H9 (cell line): ENCODE results near the gene UBE2D1. TPM values are rescaled to one million over a fixed set of nuclear protein-coding genes. Genes with fewer than 3 reads are reported as not detected.
A peak's percentile ranks its signal among the peaks of the same experiment; 100 is the strongest.

Source experiments
- DNase-seq: peaks from one replicate; pipeline ENCODE4 v3.0.0-alpha.2; 2017
- H2AFZ ChIP-seq: one replicate; pipeline ENCODE4 v1.6.1; 2013; ENCODE audit warnings: mild to moderate bottlenecking, low read length, control low read depth, moderate library complexity
- H2AK5ac ChIP-seq: 2 replicates; pipeline ENCODE4 v1.6.1; 2013; ENCODE audit warnings: low read length, control low read depth, mixed read lengths; ENCODE audit not compliant: insufficient read length
- H2BK120ac ChIP-seq: one replicate; pipeline ENCODE4 v1.6.1; 2013; ENCODE audit warnings: low read depth, mild to moderate bottlenecking, low read length, control low read depth, inconsistent platforms; ENCODE audit not compliant: poor library complexity, severe bottlenecking
- H2BK12ac ChIP-seq: 2 replicates; pipeline ENCODE4 v1.6.1; 2013; ENCODE audit warnings: low read length, control low read depth, mixed read lengths, low read depth; ENCODE audit not compliant: insufficient read length
- H2BK15ac ChIP-seq: 2 replicates; pipeline ENCODE4 v1.6.1; 2013; ENCODE audit warnings: low read depth, low read length, control low read depth
- H2BK20ac ChIP-seq: one replicate; pipeline ENCODE4 v1.6.1; 2013; ENCODE audit warnings: low read depth, mild to moderate bottlenecking, low read length, control low read depth, inconsistent platforms; ENCODE audit not compliant: poor library complexity, severe bottlenecking
- H2BK5ac ChIP-seq: 2 replicates; pipeline ENCODE4 v1.6.1; 2013; ENCODE audit warnings: low read length, control low read depth, mixed read lengths; ENCODE audit not compliant: insufficient read length
- H3K14ac ChIP-seq: 2 replicates; pipeline ENCODE4 v1.6.1; 2013; ENCODE audit warnings: low read length, control low read depth; ENCODE audit not compliant: insufficient read depth
- H3K18ac ChIP-seq: 2 replicates; pipeline ENCODE4 v1.6.1; 2013; ENCODE audit warnings: low read depth, mild to moderate bottlenecking, mixed read lengths, low read length, control low read depth; ENCODE audit not compliant: insufficient read length
- H3K23ac ChIP-seq: 2 replicates; pipeline ENCODE4 v1.6.1; 2013; ENCODE audit warnings: low read length, control low read depth, mixed read lengths, low read depth; ENCODE audit not compliant: insufficient read length
- H3K23me2 ChIP-seq: 2 replicates; pipeline ENCODE4 v1.6.1; 2013; ENCODE audit warnings: low read depth, mild to moderate bottlenecking, mixed read lengths, low read length, control low read depth; ENCODE audit not compliant: insufficient read length, poor library complexity, severe bottlenecking
- H3K27ac ChIP-seq: 2 replicates; pipeline ENCODE4 v1.5.1; 2013; ENCODE audit warnings: low read length, control low read depth, mixed read lengths, low read depth; ENCODE audit not compliant: insufficient read length
- H3K27me3 ChIP-seq: 2 replicates; pipeline ENCODE4 v1.6.1; 2013; ENCODE audit warnings: low read length, control low read depth, inconsistent platforms; ENCODE audit not compliant: insufficient read depth
- H3K4ac ChIP-seq: 2 replicates; pipeline ENCODE4 v1.6.1; 2013; ENCODE audit warnings: low read depth, mild to moderate bottlenecking, control low read depth, inconsistent platforms, low read length, moderate library complexity
- H3K4me1 ChIP-seq: 2 replicates; pipeline ENCODE4 v1.6.1; 2013; ENCODE audit warnings: low read length, control low read depth, inconsistent platforms; ENCODE audit not compliant: insufficient read depth
- H3K4me2 ChIP-seq: 2 replicates; pipeline ENCODE4 v1.6.1; 2013; ENCODE audit warnings: low read length, control low read depth, mixed read lengths; ENCODE audit not compliant: insufficient read length, insufficient read depth
- H3K56ac ChIP-seq: 2 replicates; pipeline ENCODE4 v1.6.1; 2013; ENCODE audit warnings: low read depth, mild to moderate bottlenecking, mixed read lengths, low read length, control low read depth; ENCODE audit not compliant: insufficient read length
- H3K79me1 ChIP-seq: 2 replicates; pipeline ENCODE4 v1.6.1; 2013; ENCODE audit warnings: low read depth, mild to moderate bottlenecking, moderate library complexity, low read length, control low read depth, inconsistent platforms; ENCODE audit not compliant: insufficient read depth, poor library complexity, severe bottlenecking
- H3K79me2 ChIP-seq: 2 replicates; pipeline ENCODE4 v1.6.1; 2013; ENCODE audit warnings: low read length, control low read depth, inconsistent platforms; ENCODE audit not compliant: insufficient read depth
- H3K9ac ChIP-seq: 2 replicates; pipeline ENCODE4 v1.6.1; 2013; ENCODE audit warnings: low read length, control low read depth, mixed read lengths; ENCODE audit not compliant: insufficient read length; ENCODE audit errors: extremely low read depth
- H3K9me3 ChIP-seq: one replicate; pipeline ENCODE4 v1.6.1; 2013; ENCODE audit warnings: low read depth, low read length, inconsistent platforms; ENCODE audit not compliant: control insufficient read depth
- H3T11ph ChIP-seq: one replicate; pipeline ENCODE4 v1.6.1; 2013; ENCODE audit warnings: mild to moderate bottlenecking, low read length, control low read depth, inconsistent platforms
- H4K20me1 ChIP-seq: one replicate; pipeline ENCODE4 v1.6.1; 2013; ENCODE audit not compliant: control insufficient read depth, insufficient read length, insufficient read depth
- H4K5ac ChIP-seq: 2 replicates; pipeline ENCODE4 v1.6.1; 2013; ENCODE audit warnings: low read depth, mild to moderate bottlenecking, mixed read lengths, low read length, control low read depth; ENCODE audit not compliant: insufficient read length
- H4K8ac ChIP-seq: replicated peaks from 2 replicates; pipeline ENCODE4 v1.6.1; 2013; ENCODE audit warnings: low read length, control low read depth, mixed read lengths, low read depth; ENCODE audit not compliant: insufficient read length
- H4K91ac ChIP-seq: 2 replicates; pipeline ENCODE4 v1.6.1; 2013; ENCODE audit warnings: low read depth, mild to moderate bottlenecking, moderate library complexity, mixed read lengths, low read length, control low read depth; ENCODE audit not compliant: insufficient read length
- H3K27ac Mint-ChIP-seq, 3 experiments: 2 replicates in 2 of 3; 3 replicates in 1 of 3; pipeline ENCODE4 v1.8.0; 2020 to 2021; ENCODE audit warnings: mixed read lengths in 3 of 3, mild to moderate bottlenecking in 1 of 3, moderate library complexity in 1 of 3
- H3K27me3 Mint-ChIP-seq: 2 replicates; pipeline ENCODE4 v1.8.0; 2021; ENCODE audit warnings: low read depth, mild to moderate bottlenecking, moderate library complexity, mixed read lengths
- H3K36me3 Mint-ChIP-seq, 3 experiments: 2 replicates in 2 of 3; 3 replicates in 1 of 3; pipeline ENCODE4 v1.8.0; 2020 to 2021; ENCODE audit warnings: low read depth in 3 of 3, mixed read lengths in 3 of 3; ENCODE audit not compliant: insufficient read depth in 1 of 3
- H3K4me1 Mint-ChIP-seq, 2 experiments: 2 replicates each; pipeline ENCODE4 v1.8.0; 2020; ENCODE audit warnings: mixed read lengths in 2 of 2
- H3K4me3 Mint-ChIP-seq, 2 experiments: 2 replicates in 1 of 2; 3 replicates in 1 of 2; pipeline ENCODE4 v1.8.0; 2020 to 2021; ENCODE audit warnings: mild to moderate bottlenecking in 2 of 2, mixed read lengths in 2 of 2, moderate library complexity in 1 of 2
- H3K9me3 Mint-ChIP-seq, 2 experiments: 2 replicates in 1 of 2; 3 replicates in 1 of 2; pipeline ENCODE4 v1.8.0; 2020; ENCODE audit warnings: mild to moderate bottlenecking in 2 of 2, mixed read lengths in 2 of 2, moderate library complexity in 1 of 2
- WGBS: extraction: QIAGEN DNeasy Blood & Tissue Kit; methylation state at CpG from one replicate; pipeline ENCODE4 v1.1.7; 2013; ENCODE audit warnings: missing lambda C conversion rate, low lambda C conversion rate, mixed read lengths; ENCODE audit not compliant: insufficient read length; ENCODE audit errors: extremely low coverage; 5-methylcytosine and 5-hydroxymethylcytosine counted together
- total RNA-seq: library from RNA; stranded (reverse); gene quantifications from 2 replicates; pipeline ENCODE4 v1.2.1, GENCODE V29; 2021
- TF ChIP-seq, protein P1 (sequence below): fragments of 200-600 bp; sonication (generic); conservative IDR thresholded peaks from 3 replicates; pipeline ENCODE4 v1.8.0; 2021; ENCODE audit warnings: antibody characterized with exemption, mild to moderate bottlenecking

The UBE2D1 gene
- total RNA-seq, 1 experiment from 2014 or later: 26.8 TPM

DNA sequence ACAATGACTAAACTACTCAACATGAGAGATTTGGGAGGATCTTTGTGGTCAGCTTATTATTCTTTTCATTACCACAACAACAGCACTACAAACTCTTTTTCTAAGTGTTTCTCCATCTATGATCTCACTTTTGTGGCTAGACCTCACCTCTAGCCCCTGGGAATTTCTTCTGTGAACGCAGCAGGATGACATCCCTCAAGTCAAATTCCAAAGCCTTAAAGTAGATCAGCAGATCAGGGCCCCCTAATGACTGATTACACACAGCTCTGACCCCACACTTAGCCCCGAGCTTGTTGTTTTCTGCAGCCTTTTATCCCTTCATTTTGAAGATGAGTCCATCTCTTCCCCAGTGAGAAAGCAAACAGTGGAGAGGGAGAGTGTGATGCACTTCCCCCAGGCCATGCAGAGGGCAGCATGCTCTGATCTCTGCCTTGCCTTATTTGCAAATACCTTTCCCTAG lies 77.7 kb downstream of the UBE2D1 start:
- H3K14ac ChIP-seq: no peak overlapping the region
- no peak overlapping the region for H4K91ac ChIP-seq
- Mint-ChIP-seq H3K9me3 (no peaks in the 10 kb centered on the region; a peak in 1 of 5 replicates), H3K4me1 (peaks cover 12 to 21% of the 10 kb centered on the region in 2 experiments), H3K36me3 (no peaks in the 10 kb centered on the region), H3K27me3 (peaks cover 1% of the 10 kb centered on the region; the same call in 1 of the 2 replicates), H3K27ac (peak overlapping the region in 1 of 3 experiments; percentile 70; a peak in 1 of 7 replicates), H3K4me3 (no peak overlapping the region; a peak in 1 of 5 replicates)
- no peak overlapping the region for H3T11ph ChIP-seq
- no peak overlapping the region for H2AK5ac ChIP-seq
- H4K8ac ChIP-seq: no peak overlapping the region
- H3K56ac ChIP-seq: no peak overlapping the region
- no peak overlapping the region for H2BK5ac ChIP-seq
- H2BK20ac ChIP-seq: no peak overlapping the region
- H2BK15ac ChIP-seq: no peak overlapping the region
- no peak overlapping the region for H4K5ac ChIP-seq
- WGBS: no CpG with 5 or more reads among the region's 2 CpGs
- H3K4ac ChIP-seq: no peak overlapping the region
- H3K79me1 ChIP-seq: no peaks in the 10 kb centered on the region
- no peak overlapping the region for H3K23ac ChIP-seq
- DNase-seq: peak; percentile 56
- no peak overlapping the region for H3K27ac ChIP-seq
- H2AFZ ChIP-seq: no peak overlapping the region
- H3K9me3 ChIP-seq: no peaks in the 10 kb centered on the region
- H2BK12ac ChIP-seq: no peak overlapping the region
- H4K20me1 ChIP-seq: no peaks in the 10 kb centered on the region
- H3K18ac ChIP-seq: no peak overlapping the region
- H3K4me1 ChIP-seq: no peaks in the 10 kb centered on the region; the same call in 1 of the 2 replicates
- H3K23me2 ChIP-seq: no peaks in the 10 kb centered on the region
- TF ChIP-seq, protein P1, sequence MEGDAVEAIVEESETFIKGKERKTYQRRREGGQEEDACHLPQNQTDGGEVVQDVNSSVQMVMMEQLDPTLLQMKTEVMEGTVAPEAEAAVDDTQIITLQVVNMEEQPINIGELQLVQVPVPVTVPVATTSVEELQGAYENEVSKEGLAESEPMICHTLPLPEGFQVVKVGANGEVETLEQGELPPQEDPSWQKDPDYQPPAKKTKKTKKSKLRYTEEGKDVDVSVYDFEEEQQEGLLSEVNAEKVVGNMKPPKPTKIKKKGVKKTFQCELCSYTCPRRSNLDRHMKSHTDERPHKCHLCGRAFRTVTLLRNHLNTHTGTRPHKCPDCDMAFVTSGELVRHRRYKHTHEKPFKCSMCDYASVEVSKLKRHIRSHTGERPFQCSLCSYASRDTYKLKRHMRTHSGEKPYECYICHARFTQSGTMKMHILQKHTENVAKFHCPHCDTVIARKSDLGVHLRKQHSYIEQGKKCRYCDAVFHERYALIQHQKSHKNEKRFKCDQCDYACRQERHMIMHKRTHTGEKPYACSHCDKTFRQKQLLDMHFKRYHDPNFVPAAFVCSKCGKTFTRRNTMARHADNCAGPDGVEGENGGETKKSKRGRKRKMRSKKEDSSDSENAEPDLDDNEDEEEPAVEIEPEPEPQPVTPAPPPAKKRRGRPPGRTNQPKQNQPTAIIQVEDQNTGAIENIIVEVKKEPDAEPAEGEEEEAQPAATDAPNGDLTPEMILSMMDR: peak; percentile 48; the same call in 2 of the 3 replicates
- H3K9ac ChIP-seq: no peak overlapping the region
- H3K4me2 ChIP-seq: no peak overlapping the region
- no peaks in the 10 kb centered on the region for H3K27me3 ChIP-seq
- H2BK120ac ChIP-seq: no peak overlapping the region
- no peaks in the 10 kb centered on the region for H3K79me2 ChIP-seq
